SK-N-SH (cell line): ENCODE measurements around the gene RNF130. TPM values are rescaled to one million over a fixed set of nuclear protein-coding genes. Genes with fewer than 3 reads are reported as not detected.

ENCODE experiments used
- CTCF ChIA-PET: fragments of 300-600, 350-600 bp; formaldehyde crosslinking; extraction: SDS; loops from one replicate; lab custom pipeline; 2021; lab: Yijun Ruan, JAX
- POLR2A ChIA-PET: fragments of 350-600 bp; sonication (Branson Sonifier 250); formaldehyde crosslinking; extraction: SDS; loops from one replicate; lab custom pipeline; 2020; ENCODE audit warnings: antibody characterized with exemption, inconsistent platforms; lab: Yijun Ruan, JAX
- DNase-seq: peaks from one replicate; pipeline ENCODE4 v3.0.0; 2012
- H2AFZ ChIP-seq: fragments of 200-600 bp; sonication (generic); 2 replicates; pipeline ENCODE4 v1.8.1; 2016; ENCODE audit warnings: antibody characterized with exemption, mild to moderate bottlenecking, low read depth
- H3F3A ChIP-seq: fragments of 200-600 bp; sonication (generic); replicated peaks from 2 replicates; pipeline ENCODE3; 2016; ENCODE audit warnings: antibody characterized with exemption, mild to moderate bottlenecking; ENCODE audit not compliant: insufficient read depth
- H3K27ac ChIP-seq, 2 experiments: fragments of 200-500 bp in 1 of 2; fragments of 200-600 bp in 1 of 2; sonication (Bioruptor generic) in 1 of 2; sonication (generic), shearing (Covaris generic) in 1 of 2; 2 replicates each; pipeline versions ENCODE4 v1.5.1 to v1.6.1; 2014 to 2016; ENCODE audit warnings: low read depth in 2 of 2, inconsistent platforms in 1 of 2, low read length in 1 of 2, mild to moderate bottlenecking in 1 of 2, mixed read lengths in 1 of 2
- H3K27me3 ChIP-seq: fragments of 200-600 bp; sonication (generic), shearing (Covaris generic); 2 replicates; pipeline ENCODE4 v1.6.1; 2016; ENCODE audit warnings: mixed run types; ENCODE audit not compliant: insufficient read depth
- H3K36me3 ChIP-seq, 2 experiments: fragments of 200-500 bp in 1 of 2; fragments of 200-600 bp in 1 of 2; sonication (Bioruptor generic) in 1 of 2; sonication (generic) in 1 of 2; replicated peaks in 1 of 2; 2 replicates each; pipeline versions ENCODE3 to v1.5.1; 2014 to 2016; ENCODE audit warnings: low read length in 1 of 2, mild to moderate bottlenecking in 1 of 2; ENCODE audit not compliant: insufficient read depth in 2 of 2, control insufficient read depth in 1 of 2
- H3K4me1 ChIP-seq, 2 experiments: fragments of 200-500 bp in 1 of 2; fragments of 200-600 bp in 1 of 2; sonication (Bioruptor generic) in 1 of 2; sonication (generic), shearing (Covaris generic) in 1 of 2; 2 replicates each; pipeline versions ENCODE4 v1.5.1 to v1.6.1; 2014 to 2016; ENCODE audit warnings: low read depth in 1 of 2, low read length in 1 of 2, mixed run types in 1 of 2; ENCODE audit not compliant: insufficient read depth in 2 of 2, control insufficient read depth in 1 of 2
- H3K4me2 ChIP-seq: fragments of 200-600 bp; sonication (generic), shearing (Covaris generic); 2 replicates; pipeline ENCODE4 v1.6.1; 2017; ENCODE audit warnings: mixed run types
- H3K4me3 ChIP-seq, 2 experiments: fragments of 200-500 bp in 1 of 2; fragments of 200-600 bp in 1 of 2; sonication (Bioruptor generic) in 1 of 2; sonication (generic), shearing (Covaris generic) in 1 of 2; 2 replicates each; pipeline versions ENCODE4 v1.5.1 to v1.8.1; 2014 to 2016; ENCODE audit warnings: low read depth in 2 of 2, inconsistent platforms in 1 of 2, low read length in 1 of 2, mild to moderate bottlenecking in 1 of 2, mixed read lengths in 1 of 2, moderate library complexity in 1 of 2
- H3K79me2 ChIP-seq: fragments of 200-600 bp; sonication (generic); 2 replicates; pipeline ENCODE4 v1.8.1; 2017; ENCODE audit warnings: mild to moderate bottlenecking; ENCODE audit not compliant: insufficient read depth
- H3K9ac ChIP-seq: fragments of 200-600 bp; sonication (generic); 2 replicates; pipeline ENCODE4 v1.6.1; 2017; ENCODE audit warnings: mixed run types
- H3K9me2 ChIP-seq: fragments of 200-600 bp; sonication (generic); 2 replicates; pipeline ENCODE4 v1.6.1; 2017; ENCODE audit warnings: mixed run types
- H3K9me3 ChIP-seq: fragments of 200-600 bp; sonication (generic); 2 replicates; pipeline ENCODE4 v1.6.1; 2017; ENCODE audit warnings: mixed run types, mild to moderate bottlenecking, moderate library complexity
- H4K20me1 ChIP-seq: fragments of 200-600 bp; sonication (generic); 2 replicates; pipeline ENCODE4 v1.6.1; 2017; ENCODE audit warnings: mild to moderate bottlenecking, mixed run types; ENCODE audit not compliant: insufficient read depth
- EP300 ChIP-seq, 2 experiments: IDR thresholded peaks; 2 replicates each; pipeline versions ENCODE4 v1.4.0 to v1.6.1; 2012; ENCODE audit warnings: borderline replicate concordance in 1 of 2, low read depth in 1 of 2, low read length in 1 of 2
- EZH2phosphoT487 ChIP-seq: fragments of 200-600 bp; sonication (generic); IDR thresholded peaks from 2 replicates; pipeline ENCODE4 v1.6.1; 2017; ENCODE audit warnings: low read depth, mixed run types, mild to moderate bottlenecking, antibody characterized with exemption, moderate library complexity, borderline replicate concordance
- FOSL2 ChIP-seq: IDR thresholded peaks from 2 replicates; pipeline ENCODE4 v1.4.0; 2012; ENCODE audit warnings: low read depth, mild to moderate bottlenecking, moderate library complexity, borderline replicate concordance
- FOXM1 ChIP-seq: IDR thresholded peaks from 2 replicates; pipeline ENCODE4 v1.4.0; 2012; ENCODE audit warnings: low read depth, mild to moderate bottlenecking
- GABPA ChIP-seq: IDR thresholded peaks from 2 replicates; pipeline ENCODE4 v1.4.0; 2012; ENCODE audit warnings: low read depth, mild to moderate bottlenecking
- GATA2 ChIP-seq: sonication (generic); formaldehyde crosslinking; IDR thresholded peaks from 2 replicates; pipeline ENCODE4 v1.5.0; 2020; ENCODE audit warnings: mild to moderate bottlenecking, missing genetic modification reagents
- MAX ChIP-seq: IDR thresholded peaks from 2 replicates; pipeline ENCODE4 v1.4.0; 2012; ENCODE audit warnings: low read depth
- MXI1 ChIP-seq: IDR thresholded peaks from 2 replicates; pipeline ENCODE4 v1.6.1; 2012; ENCODE audit warnings: mild to moderate bottlenecking, low read depth, low read length, improper control_type of control experiment
- NFIC ChIP-seq: IDR thresholded peaks from 2 replicates; pipeline ENCODE4 v1.4.0; 2012; ENCODE audit warnings: borderline replicate concordance
- NRF1 ChIP-seq: IDR thresholded peaks from 2 replicates; pipeline ENCODE4 v1.6.1; 2012; ENCODE audit warnings: low read depth, mild to moderate bottlenecking, low read length
- PBX3 ChIP-seq: IDR thresholded peaks from 2 replicates; pipeline ENCODE4; 2012
- REST ChIP-seq: IDR thresholded peaks from 2 replicates; pipeline ENCODE4 v1.6.1; 2012; ENCODE audit warnings: mild to moderate bottlenecking, low read depth, low read length, moderate library complexity
- RXRA ChIP-seq: IDR thresholded peaks from 2 replicates; pipeline ENCODE4 v1.4.0; 2012; ENCODE audit warnings: low read depth, mild to moderate bottlenecking, borderline replicate concordance
- SMC3 ChIP-seq: IDR thresholded peaks from 2 replicates; pipeline ENCODE4 v1.6.1; 2012; ENCODE audit warnings: low read depth, low read length, improper control_type of control experiment
- USF2 ChIP-seq: fragments of 150-350 bp; IDR thresholded peaks from 2 replicates; pipeline ENCODE4 v1.6.1; 2017; ENCODE audit warnings: antibody characterized with exemption, low read length, low read depth, borderline replicate concordance
- WGBS: methylation state at CpG from one replicate; pipeline ENCODE4 v1.1.6; 2017; ENCODE audit warnings: low lambda C conversion rate; 5-methylcytosine and 5-hydroxymethylcytosine counted together
- polyA plus RNA-seq, 3 experiments: library from polyadenylated mRNA; depleted of rRNA; stranded (reverse); fragments of >200 nt; gene quantifications; 2 replicates each; pipeline ENCODE4 v1.2.3, GENCODE V29; 2012

The RNF130 gene
- polyA plus RNA-seq, 1 of the 3 experiments (the other 2 are of a cell fraction), result 41.4 TPM

GRCh38 chr5:180021900-180022299 lies 49.7 kb downstream of the RNF130 start:
- Histone ChIP-seq H3K27me3 (no peaks in the 10 kb centered on the region), H4K20me1 (no peaks in the 10 kb centered on the region; the same call in 1 of the 2 replicates), H3F3A (no peaks in the 10 kb centered on the region), H3K4me2 (no peak overlapping the region), H3K4me3 (no peak overlapping the region), H2AFZ (no peak overlapping the region), H3K4me1 (peaks cover 0 to 5% of the 10 kb centered on the region in 2 experiments; a peak in 2 of 4 replicates), H3K9me3 (no peaks in the 10 kb centered on the region), H3K9ac (no peak overlapping the region), H3K36me3 (peaks cover 0 to 6% of the 10 kb centered on the region in 2 experiments), H3K27ac (no peak overlapping the region), H3K79me2 (no peaks in the 10 kb centered on the region), H3K9me2 (no peaks in the 10 kb centered on the region)
- CTCF ChIA-PET, result interaction anchor here (1.1 kb wide), 1 partner anchor 48 kb away, joined by 3 read pairs; no protein-coding TSS in a partner anchor
- POLR2A ChIA-PET, result no interaction called here
- 99% methylated on average over 10 of the region's 12 CpGs for WGBS
- no peak for TF ChIP-seq USF2
- no peak for TF ChIP-seq RXRA
- no peak for TF ChIP-seq NFIC
- no peak for TF ChIP-seq MXI1
- TF ChIP-seq EZH2phosphoT487, result no peak
- DNase-seq, result no peak

GRCh38 chr5:180020176-180020575 lies 51.4 kb downstream of the RNF130 start:
- WGBS, result 91% methylated on average over 15 of the region's 15 CpGs
- CTCF ChIA-PET, result no interaction called here

GRCh38 chr5:180018347-180019060 lies 53.1 kb downstream of the RNF130 start:
- no peaks in the 10 kb centered on the region for H3K79me2 ChIP-seq
- no peaks in the 10 kb centered on the region for H3K4me1 ChIP-seq
- WGBS, result 90% methylated on average over 5 of the region's 5 CpGs
- POLR2A ChIA-PET, result no interaction called here
- H3K4me3 ChIP-seq, result no peak overlapping the region
- no peak overlapping the region for H3K27ac ChIP-seq
- no peaks in the 10 kb centered on the region for H3K9me3 ChIP-seq
- H3K9me2 ChIP-seq, result no peaks in the 10 kb centered on the region
- no peak overlapping the region for H3K4me2 ChIP-seq
- no peaks in the 10 kb centered on the region for H3K27me3 ChIP-seq
- CTCF ChIA-PET, result interaction anchor here (0.6 kb wide), 1 partner anchor 262 kb away, joined by 3 read pairs; no protein-coding TSS in a partner anchor
- no peaks in the 10 kb centered on the region for H4K20me1 ChIP-seq
- no peak overlapping the region for H2AFZ ChIP-seq
- H3K9ac ChIP-seq, result no peak overlapping the region
- no peaks in the 10 kb centered on the region for H3F3A ChIP-seq
- DNase-seq, result no peak
- peaks cover 0 to 6% of the 10 kb centered on the region in 2 experiments for H3K36me3 ChIP-seq
- TF ChIP-seq FOXM1 (no peak), MAX (no peak), NRF1 (no peak), FOSL2 (no peak), PBX3 (no peak), EP300 (IDR thresholded peaks at IDR 0.05; ENCODE audit: borderline replicate concordance in 1 of 2, low read depth in 1 of 2, low read length in 1 of 2) (no peak), REST (no peak)

More at GRCh38 chr5:180020176-180020575, 51.4 kb downstream of the RNF130 start:
- Histone ChIP-seq H3K4me3 (no peak overlapping the region), H3K27ac (no peak overlapping the region), H2AFZ (no peak overlapping the region), H3K9ac (no peak overlapping the region), H3K4me2 (no peak overlapping the region), H3K36me3 (peaks cover 0 to 6% of the 10 kb centered on the region in 2 experiments), H3K9me2 (no peaks in the 10 kb centered on the region), H3K4me1 (no peaks in the 10 kb centered on the region), H4K20me1 (no peaks in the 10 kb centered on the region), H3K79me2 (no peaks in the 10 kb centered on the region), H3K9me3 (no peaks in the 10 kb centered on the region), H3F3A (no peaks in the 10 kb centered on the region), H3K27me3 (no peaks in the 10 kb centered on the region)
- POLR2A ChIA-PET, result no interaction called here
- no peak for TF ChIP-seq SMC3
- no peak for TF ChIP-seq GABPA
- TF ChIP-seq NRF1, result no peak
- TF ChIP-seq NFIC, result no peak
- TF ChIP-seq GATA2 (CRISPR knock-in tag), result no peak
- no peak for DNase-seq
